K562 treated with DMSO at 1 percent for 12 hours (cell line): ENCODE data around the gene GAR1. TPM values are rescaled to one million over a fixed set of nuclear protein-coding genes. Genes with fewer than 3 reads are reported as not detected.

ENCODE experiments used
- total RNA-seq: library from RNA; unstranded; fragments of 300-600 nt; gene quantifications from 2 replicates; pipeline ENCODE4 v1.2.3, GENCODE V29; 2022; ENCODE audit not compliant: insufficient read depth

The GAR1 gene
- total RNA-seq, result 11.8 and 17.7 TPM in 2 replicates

DNA sequence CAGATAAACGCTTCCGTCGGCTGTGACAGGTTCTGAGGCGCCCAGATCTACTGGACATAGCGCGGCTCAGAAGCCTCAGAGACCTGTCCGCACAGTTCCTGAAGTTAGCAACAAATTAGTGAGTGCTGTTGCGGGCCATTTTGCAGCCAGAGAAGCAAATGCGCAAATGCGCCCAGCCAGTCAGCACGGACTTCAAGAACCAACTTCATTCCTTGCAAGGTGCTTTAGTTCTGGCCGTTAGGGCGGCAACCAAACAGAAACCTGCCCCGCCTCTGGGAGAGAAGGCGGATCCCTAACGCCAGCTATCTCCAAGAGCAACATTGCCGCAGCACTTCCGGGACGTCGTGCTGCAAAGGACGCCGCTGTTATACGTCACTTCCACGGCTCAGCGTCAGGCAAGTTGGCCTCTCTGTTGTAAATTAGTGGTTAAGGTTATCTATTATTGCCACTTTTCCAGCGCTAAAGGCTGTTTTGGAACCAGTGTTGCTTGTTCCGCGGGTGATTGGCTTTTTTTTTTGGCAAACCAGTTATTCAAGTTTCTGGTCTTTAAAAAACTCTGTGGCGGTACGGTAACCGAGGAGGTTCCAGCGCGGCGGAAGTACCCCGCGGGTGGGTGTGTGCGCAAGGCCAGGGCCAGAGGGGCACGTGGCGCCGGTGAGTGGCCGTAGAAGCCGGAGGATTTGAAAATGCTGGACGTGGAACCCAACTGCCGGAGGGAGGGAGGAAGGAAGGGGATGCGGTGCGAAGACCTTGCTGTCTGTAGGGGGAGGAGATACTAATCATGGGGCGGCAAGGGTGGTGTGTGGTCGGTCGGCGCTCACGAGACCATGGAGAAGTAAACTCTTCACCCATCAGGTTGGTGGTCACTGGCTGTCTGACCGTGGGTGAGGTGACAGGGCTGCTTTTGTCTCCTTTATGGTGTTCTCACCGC lies at the start of gene GAR1:
Gene GAR1 (plus strand): TSS at position 612 of the 931 bp plus-strand sequence. CDS start 403 bp downstream, outside the sequence.

DNA sequence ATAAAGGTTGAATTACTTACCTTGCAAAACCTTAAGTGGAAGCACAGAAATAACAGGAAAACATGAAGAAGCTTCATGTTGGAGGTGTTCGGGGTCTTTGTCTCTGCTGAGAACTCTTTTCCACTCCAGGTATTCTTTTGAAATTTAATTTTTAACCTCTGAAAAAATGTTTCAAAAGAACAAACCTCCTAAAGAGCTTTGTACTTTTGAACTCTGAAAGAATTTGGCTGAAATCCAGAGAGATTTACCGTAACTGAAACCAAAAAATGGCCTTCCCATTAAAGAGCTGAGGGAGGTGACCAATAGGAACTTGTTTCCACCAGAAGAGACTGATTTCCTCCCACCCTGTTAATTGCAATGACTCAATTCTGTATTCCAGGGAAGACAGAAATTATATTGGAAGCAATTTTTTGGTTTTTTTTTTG lies 13.7 kb upstream of the GAR1 start, which contains the start of gene CFI:
Gene CFI (minus strand): TSS at position 105 of the 425 bp plus-strand sequence. CDS start 28 bp downstream, at position 77.

DNA sequence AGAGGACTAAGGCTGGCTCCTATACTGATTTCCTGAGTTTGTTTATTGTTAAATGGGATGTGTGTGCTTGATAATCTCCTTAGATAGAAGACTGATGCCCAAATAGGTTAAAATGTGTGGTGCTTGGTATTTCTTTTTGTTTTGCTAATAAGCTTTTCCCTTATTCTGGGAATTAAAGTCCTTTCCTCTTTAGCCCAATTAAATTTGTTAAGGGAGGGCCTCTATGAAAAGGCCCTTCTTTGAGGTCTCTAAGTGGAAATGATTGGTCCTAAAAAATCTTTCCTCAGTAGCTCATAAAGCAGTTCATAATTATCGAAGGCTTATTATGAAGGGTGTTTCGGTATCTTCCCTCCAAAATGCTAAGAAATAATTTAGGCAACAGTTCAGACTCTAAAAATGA lies 12.1 kb downstream of the GAR1 start, which contains the start of gene RRH:
Gene RRH (plus strand): TSS at position 301 of the 400 bp plus-strand sequence. CDS start 56 bp downstream, at position 357.

DNA sequence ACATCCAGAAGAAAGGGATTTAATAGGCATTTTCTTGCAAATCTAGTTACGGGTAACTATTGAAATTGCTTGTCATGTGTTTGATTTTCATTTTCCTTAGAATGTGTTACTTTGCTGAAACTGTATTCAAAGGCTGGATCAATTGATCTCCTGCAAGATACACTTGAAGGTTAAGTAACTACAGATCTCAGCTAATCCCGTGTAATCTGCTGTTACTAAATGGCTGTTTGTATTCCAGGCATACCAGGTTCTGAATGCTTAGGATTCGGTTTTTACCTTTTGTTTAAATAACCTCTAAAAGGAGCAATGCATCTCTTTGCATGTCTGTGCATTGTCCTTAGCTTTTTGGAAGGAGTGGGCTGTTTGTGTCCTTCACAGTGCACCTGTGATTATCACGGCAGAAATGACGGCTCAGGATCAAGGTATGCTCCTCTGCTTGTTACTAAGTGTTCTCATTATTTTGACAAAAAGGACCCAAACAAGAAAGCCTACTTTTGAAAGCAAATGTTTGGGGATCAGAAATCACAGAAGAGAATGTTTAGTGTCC lies 32.4 kb downstream of the GAR1 start, which contains the start of gene LRIT3:
Gene LRIT3 (plus strand): TSS at position 212 of the 547 bp plus-strand sequence. CDS start 95 bp downstream, at position 307.

Other genes with a start within 250 kb of the GAR1 start
- 23.9 and 42.3 TPM in 2 replicates for gene CASP6, start 112.3 kb upstream of the GAR1 start, total RNA-seq
- 17.5 and 29.0 TPM in 2 replicates for gene PLA2G12A, start 85.7 kb upstream of the GAR1 start, total RNA-seq
- gene CFI, start 13.8 kb upstream of the GAR1 start, total RNA-seq, result 1.0 and 2.1 TPM in 2 replicates
- not detected in 2 replicates for gene RRH, start 12.2 kb downstream of the GAR1 start, total RNA-seq
- gene LRIT3, start 32.3 kb downstream of the GAR1 start, total RNA-seq, result not detected in 2 replicates
- gene EGF, start 97.1 kb downstream of the GAR1 start, total RNA-seq, result 1.5 and 3.5 TPM in 2 replicates